Activated B cell treated with CpG ODN at 0.5 μM for 24 hours (primary cell): Measurements from ENCODE around the gene ZRANB3. TPM values are rescaled to one million over a fixed set of nuclear protein-coding genes. Genes with fewer than 3 reads are reported as not detected.
"Not testable (repeated sequence)": the region's sequence is repeated elsewhere in the genome, so short reads cannot be mapped to it uniquely, and the experiment has no call there.

ENCODE experiments used
- ATAC-seq: fragments of 200-7000 bp; cut with Tn5 transposase; one replicate; pipeline ENCODE4 v1.10.0; 2021; ENCODE audit warnings: low read depth, mild to moderate bottlenecking, moderate library complexity
- CTCF ChIA-PET: fragments of 350-600 bp; sonication (Branson Sonifier 250); formaldehyde crosslinking; loops from one replicate; lab custom pipeline; 2021; ENCODE audit warnings: antibody characterized with exemption; lab: Charles Lee
- POLR2A ChIA-PET: fragments of 350-600 bp; sonication (Branson Sonifier 250); formaldehyde crosslinking; loops from one replicate; lab custom pipeline; 2021; ENCODE audit warnings: antibody characterized with exemption; lab: Charles Lee
- DNase-seq: peaks from one replicate; pipeline ENCODE4 v3.0.0; 2022
- H3K27ac Mint-ChIP-seq: one replicate; pipeline ENCODE4 v1.8.0; 2020; ENCODE audit warnings: mixed read lengths
- H3K27me3 Mint-ChIP-seq: one replicate; pipeline ENCODE4 v1.8.0; 2021; ENCODE audit warnings: mixed read lengths
- H3K36me3 Mint-ChIP-seq: one replicate; pipeline ENCODE4 v1.8.0; 2021; ENCODE audit warnings: low read depth, mixed read lengths
- H3K4me1 Mint-ChIP-seq: one replicate; pipeline ENCODE4 v1.8.0; 2021; ENCODE audit warnings: mixed read lengths
- H3K4me3 Mint-ChIP-seq: one replicate; pipeline ENCODE4 v1.8.0; 2020; ENCODE audit warnings: mild to moderate bottlenecking, mixed read lengths
- H3K9me3 Mint-ChIP-seq: one replicate; pipeline ENCODE4 v1.8.0; 2020; ENCODE audit warnings: mixed read lengths
- CTCF ChIP-seq: fragments of 200-600 bp; IDR thresholded peaks from one replicate; pipeline ENCODE4 v1.8.0; 2022; ENCODE audit warnings: antibody characterized with exemption, mild to moderate bottlenecking
- intact Hi-C: fragments of 100-400 bp; cut with micrococcal nuclease; formaldehyde crosslinking; loops from one replicate; pipeline ENCODE4 v1.15.1; 2024
- total RNA-seq: library from RNA; stranded (reverse); gene quantifications from 2 replicates; pipeline ENCODE4 v1.2.3, GENCODE V29; 2022

The ZRANB3 gene
- total RNA-seq, 1 donor from 2014 or later = 14.4 TPM

- DNase-seq (no peak), ATAC-seq (no peak)
- intact Hi-C loops = no loop called here
- Mint-ChIP-seq H3K4me1 (no peaks in the 10 kb centered on the region), H3K4me3 (no peak overlapping the region), H3K9me3 (no peaks in the 10 kb centered on the region), H3K36me3 (peaks cover 66% of the 10 kb centered on the region), H3K27ac (no peak overlapping the region), H3K27me3 (no peaks in the 10 kb centered on the region)
- POLR2A ChIA-PET = no interaction called here
- CTCF ChIA-PET = no interaction called here
- no peak for TF ChIP-seq CTCF
Observed at GRCh38 chr2:135124924-135125886, 405.8 kb downstream of the ZRANB3 start.

GRCh38 chr2:135121658-135122039, 409.4 kb downstream of the ZRANB3 start:
- DNase-seq, H3K9me3 Mint-ChIP-seq, H3K27me3 Mint-ChIP-seq, CTCF ChIA-PET, intact Hi-C loops, H3K4me1 Mint-ChIP-seq, ATAC-seq, H3K4me3 Mint-ChIP-seq, H3K27ac Mint-ChIP-seq, POLR2A ChIA-PET: not testable (repeated sequence)
- peaks cover 57% of the 10 kb centered on the region for H3K36me3 Mint-ChIP-seq

- CTCF ChIA-PET = no interaction called here
- Mint-ChIP-seq H3K4me1 (no peaks in the 10 kb centered on the region), H3K27ac (no peak overlapping the region), H3K36me3 (peaks cover 53% of the 10 kb centered on the region), H3K4me3 (no peak overlapping the region), H3K27me3 (no peaks in the 10 kb centered on the region), H3K9me3 (peaks cover 6% of the 10 kb centered on the region)
- POLR2A ChIA-PET = no interaction called here
- DNase-seq = no peak
- no peak for ATAC-seq
- no peak for TF ChIP-seq CTCF
- intact Hi-C loops = no loop called here
Observed at GRCh38 chr2:135121016-135121657, 409.9 kb downstream of the ZRANB3 start.

GRCh38 chr2:135119582-135119981, 411.4 kb downstream of the ZRANB3 start:
- ATAC-seq (no peak), DNase-seq (no peak)
- Mint-ChIP-seq H3K36me3 (peaks cover 50% of the 10 kb centered on the region), H3K27ac (peak overlapping the region; percentile 24), H3K4me1 (no peaks in the 10 kb centered on the region), H3K9me3 (peaks cover 6% of the 10 kb centered on the region), H3K4me3 (no peak overlapping the region), H3K27me3 (no peaks in the 10 kb centered on the region)
- CTCF ChIA-PET = no interaction called here
- POLR2A ChIA-PET = interaction anchor here (0.9 kb wide), 1 partner anchor 9 kb away, joined by 3 read pairs; no protein-coding TSS in a partner anchor
- intact Hi-C loops = no loop called here
- no peak for TF ChIP-seq CTCF

DNA sequence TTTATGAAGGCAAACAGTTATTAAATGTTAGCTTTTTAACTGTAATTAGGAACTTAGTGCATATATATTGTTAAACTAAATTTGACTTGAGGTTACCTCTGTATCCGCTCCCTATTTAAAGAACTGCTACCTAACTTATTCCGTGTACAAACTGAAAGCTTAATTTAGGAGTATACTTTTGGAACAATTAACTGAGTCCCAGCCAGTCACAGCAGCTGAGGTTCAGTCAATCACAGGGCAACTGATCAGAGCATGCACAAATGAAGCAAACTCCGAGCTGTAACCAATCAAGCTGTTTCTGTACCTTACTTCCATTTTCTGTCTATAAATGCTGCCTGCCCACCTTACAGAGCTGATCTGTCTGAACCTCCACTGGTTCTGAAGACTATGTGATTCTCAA, 417.7 kb downstream of the ZRANB3 start:
- Mint-ChIP-seq H3K27ac (no peak overlapping the region), H3K4me3 (no peak overlapping the region), H3K36me3 (peaks cover 49% of the 10 kb centered on the region), H3K4me1 (peaks cover 6% of the 10 kb centered on the region), H3K27me3 (no peaks in the 10 kb centered on the region), H3K9me3 (peaks cover 6% of the 10 kb centered on the region)
- ChIA-PET CTCF (no interaction called here), POLR2A (no interaction called here)
- no peak for TF ChIP-seq CTCF
- no peak for ATAC-seq
- no peak for DNase-seq
- intact Hi-C loops = no loop called here

DNA sequence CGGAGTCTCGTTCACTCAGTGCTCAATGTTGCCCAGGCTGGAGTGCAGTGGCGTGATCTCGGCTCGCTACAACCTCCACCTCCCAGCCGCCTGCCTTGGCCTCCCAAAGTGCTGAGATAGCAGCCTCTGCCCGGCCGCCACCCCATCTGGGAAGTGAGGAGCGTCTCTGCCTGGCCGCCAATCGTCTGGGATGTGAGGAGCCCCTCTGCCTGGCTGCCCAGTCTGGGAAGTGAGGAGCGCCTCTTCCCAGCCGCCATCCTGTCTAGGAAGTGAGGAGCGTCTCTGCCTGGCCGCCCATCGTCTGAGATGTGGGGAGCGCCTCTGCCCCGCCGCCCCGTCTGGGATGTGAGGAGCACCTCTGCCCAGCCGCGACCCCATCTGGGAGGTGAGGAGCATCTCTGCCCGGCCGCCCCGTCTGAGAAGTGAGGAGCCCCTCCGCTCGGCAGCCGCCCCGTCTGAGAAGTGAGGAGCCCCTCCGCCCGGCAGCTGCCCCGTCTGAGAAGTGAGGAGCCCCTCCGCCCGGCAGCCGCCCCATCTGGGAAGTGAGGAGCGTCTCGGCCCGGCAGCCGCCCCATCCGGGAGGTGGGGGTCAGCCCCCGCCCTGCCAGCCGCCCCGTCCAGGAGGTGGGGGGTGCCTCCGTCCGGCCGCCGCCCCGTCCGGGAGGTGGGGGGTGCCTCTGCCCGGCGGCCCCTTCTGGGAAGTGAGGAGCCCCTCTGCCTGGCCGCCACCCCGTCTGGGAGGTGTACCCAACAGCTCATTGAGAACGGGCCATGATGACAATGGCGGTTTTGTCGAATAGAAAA, 425.3 kb downstream of the ZRANB3 start:
- H3K4me1 Mint-ChIP-seq, H3K9me3 Mint-ChIP-seq, DNase-seq, H3K4me3 Mint-ChIP-seq, H3K27ac Mint-ChIP-seq, CTCF ChIA-PET, ATAC-seq, POLR2A ChIA-PET, H3K27me3 Mint-ChIP-seq, intact Hi-C loops: not testable (repeated sequence)
- peaks cover 48% of the 10 kb centered on the region for H3K36me3 Mint-ChIP-seq
